Stimulated activated CD8-positive, alpha-beta memory T cell treated with anti-CD3 and anti-CD28 coated beads, Interleukin-15, amount 100 ng/mL, for 4 hours (primary cell): ENCODE measurements around the gene POLA1.

ENCODE experiments used
- DNase-seq, 2 donors: peaks; one replicate each; pipeline ENCODE4 v3.0.0-alpha.2; 2020; ENCODE audit warnings: low read depth in 2 of 2

The POLA1 gene

DNA sequence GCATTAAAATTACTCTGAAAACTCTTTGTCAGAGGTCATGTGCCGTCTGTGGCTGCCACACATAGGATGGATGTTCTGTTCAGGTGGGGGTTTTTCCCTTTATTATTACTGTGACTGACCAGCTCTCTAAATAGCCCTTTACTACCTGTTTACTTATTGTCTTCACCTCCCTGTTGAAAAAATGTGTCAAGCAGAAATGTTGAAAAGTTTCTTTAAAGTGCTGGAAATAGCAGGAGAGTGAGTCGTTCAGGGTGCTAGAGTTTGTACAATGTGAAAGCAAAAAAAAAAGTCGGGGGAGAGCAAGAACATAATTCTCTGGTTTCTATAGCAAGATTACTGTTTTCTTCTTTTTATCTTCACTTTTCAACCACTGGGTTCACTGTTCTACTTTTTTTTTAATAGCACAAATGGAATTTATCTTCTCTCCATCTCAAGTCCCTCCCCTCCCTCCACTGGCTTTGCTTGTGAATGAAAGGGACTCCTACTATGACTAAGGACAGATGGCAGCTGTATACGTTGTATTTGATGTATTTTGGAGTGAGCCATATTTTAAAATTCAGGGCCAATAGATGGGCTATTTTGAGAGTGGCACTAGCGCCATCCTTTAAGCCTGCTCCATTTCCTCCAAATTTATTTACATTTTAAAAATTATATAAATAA is 288.7 kb downstream of the POLA1 start:
- no peak for DNase-seq

DNA sequence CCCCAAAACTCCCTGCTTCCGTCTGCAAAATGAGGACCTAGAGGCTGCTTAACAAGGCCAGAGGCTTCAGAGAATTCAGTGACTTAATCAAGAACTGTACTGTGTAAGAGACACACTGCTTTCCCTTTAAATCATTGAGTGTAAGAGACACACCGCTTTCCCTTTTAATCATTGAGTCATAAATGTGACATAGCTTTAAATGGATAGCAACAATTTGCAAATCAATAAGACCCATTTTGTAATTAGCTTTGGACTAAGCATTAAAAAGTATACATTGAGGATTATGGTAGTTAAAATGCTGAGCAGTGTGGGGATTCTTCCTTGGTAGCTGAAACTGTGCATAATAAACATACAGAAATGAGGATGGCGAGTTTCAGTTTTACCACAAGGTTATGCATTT is 290.2 kb downstream of the POLA1 start:
- DNase-seq: no peak

DNA sequence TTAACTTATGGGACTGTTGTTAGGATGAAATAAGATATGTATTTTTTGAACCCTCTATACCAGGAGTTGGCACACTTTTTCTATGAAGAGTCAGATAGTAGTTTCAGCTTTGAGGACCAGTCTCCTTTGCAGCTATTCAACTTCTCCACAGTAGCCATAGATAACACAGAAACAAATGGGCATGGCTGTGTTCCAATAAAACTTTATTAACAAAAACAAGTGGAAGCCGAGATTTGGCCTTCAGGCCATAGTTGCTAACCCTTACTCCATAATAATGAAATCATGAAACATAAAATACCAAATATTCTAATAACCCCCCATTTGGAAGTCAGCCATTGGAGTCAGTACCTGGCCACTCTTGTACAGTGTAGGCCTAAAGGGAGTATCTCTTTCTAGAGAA is 291.4 kb downstream of the POLA1 start:
- no peak for DNase-seq

DNA sequence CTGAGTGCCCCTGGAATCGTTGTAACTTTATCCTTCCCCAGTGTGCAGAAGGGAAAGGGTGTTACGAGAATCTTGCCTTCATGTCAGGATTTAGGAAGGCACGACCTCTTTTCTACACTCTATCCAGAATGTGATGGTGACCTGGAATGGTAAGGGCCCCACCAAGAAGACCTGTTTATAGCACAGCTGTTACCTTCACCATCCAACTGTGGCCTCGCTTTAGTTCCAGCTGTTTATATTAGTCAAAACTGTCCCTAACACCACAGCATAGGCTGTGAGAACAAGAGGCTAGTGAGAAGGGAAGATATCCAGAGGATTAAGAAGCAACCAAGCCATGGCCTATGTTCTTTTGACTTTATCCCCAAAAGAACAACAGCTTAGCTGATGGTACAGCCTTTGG is 294.0 kb downstream of the POLA1 start:
- DNase-seq: no peak

DNA sequence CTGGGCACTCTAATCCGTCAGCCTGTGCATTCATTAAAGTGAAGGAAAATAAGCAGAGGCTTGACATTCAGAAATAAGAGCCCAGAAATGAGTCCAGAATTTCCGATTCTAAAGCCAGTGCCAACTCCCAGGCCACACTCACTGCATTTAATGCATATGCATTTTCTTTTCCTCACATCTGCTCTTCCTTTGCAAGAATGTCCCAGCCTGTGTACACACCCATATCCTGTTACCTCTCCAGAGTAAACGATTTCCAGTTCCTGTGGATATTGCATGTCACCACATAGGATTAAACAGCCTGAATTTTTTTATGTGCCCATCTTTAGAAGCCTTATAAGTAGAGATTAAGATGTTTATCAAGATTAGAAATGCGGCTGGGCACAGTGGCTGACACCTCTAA is 294.6 kb downstream of the POLA1 start:
- no peak for DNase-seq

DNA sequence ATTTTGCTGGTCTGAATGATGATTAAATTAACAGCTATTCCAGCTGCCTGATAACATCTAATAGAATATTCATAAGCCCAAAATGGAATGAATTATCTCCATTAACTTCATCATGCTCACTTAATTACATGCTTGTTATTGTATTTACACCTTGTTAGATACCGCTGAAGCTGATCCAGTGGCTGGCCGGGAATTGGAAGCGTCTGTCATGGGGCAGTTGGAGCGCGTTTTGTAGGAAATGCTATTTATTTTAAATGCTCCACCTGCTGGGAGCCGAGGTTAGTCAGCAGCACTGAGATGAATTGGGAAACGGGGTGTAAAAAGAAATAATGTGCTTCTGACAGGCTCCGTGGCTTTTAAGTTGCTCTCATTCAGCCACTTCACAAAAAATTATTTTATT is 296.8 kb downstream of the POLA1 start:
- DNase-seq: no peak

DNA sequence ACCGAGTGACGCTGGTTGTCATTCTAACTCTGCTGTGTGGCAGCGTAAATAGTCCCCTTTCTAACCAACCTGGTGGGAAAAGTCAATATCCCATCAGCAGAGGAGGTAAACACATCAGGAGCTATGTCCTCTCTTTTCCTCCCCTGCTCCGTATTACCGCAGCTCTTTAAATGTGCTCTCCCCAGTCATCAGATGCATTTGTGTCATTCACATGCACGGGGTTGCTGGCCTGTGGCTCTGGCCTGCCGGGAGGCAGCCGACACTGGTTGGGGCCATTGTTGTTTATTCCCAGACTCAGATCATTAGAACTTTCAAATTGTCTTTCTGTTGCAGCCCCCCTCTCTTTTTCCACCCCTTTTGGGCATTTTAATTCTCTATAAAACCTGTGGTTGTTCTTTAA is 300.2 kb downstream of the POLA1 start:
- no peak for DNase-seq

DNA sequence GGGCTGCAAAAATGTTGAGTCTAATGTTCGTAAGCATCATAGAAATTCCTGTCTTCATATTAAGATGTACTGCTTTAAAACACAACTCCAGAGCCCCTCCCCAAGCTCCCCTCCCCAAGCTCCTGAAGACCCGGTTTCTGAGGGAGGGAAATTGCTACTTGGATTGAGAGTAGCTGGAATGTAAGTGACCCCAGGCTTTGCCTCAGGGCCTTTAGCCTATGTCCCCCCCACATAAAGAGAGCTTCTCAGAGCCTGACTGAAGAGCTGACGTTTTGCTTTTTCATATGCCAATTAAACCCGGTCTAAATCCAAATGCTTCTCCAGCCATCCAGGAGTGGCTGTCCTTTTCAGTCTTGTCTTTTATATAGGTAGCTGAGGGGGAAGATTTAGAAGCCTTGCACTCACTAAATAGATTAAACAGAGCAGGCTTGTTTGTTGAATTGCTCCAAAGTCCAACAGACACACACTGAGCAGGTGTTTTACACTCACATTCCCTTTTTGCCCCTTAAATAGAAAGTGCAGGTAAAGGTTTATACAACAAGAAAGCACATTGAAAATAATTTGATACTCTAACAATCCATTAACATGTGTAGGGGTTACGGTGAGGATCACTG is 302.5 kb downstream of the POLA1 start:
- no peak for DNase-seq

DNA sequence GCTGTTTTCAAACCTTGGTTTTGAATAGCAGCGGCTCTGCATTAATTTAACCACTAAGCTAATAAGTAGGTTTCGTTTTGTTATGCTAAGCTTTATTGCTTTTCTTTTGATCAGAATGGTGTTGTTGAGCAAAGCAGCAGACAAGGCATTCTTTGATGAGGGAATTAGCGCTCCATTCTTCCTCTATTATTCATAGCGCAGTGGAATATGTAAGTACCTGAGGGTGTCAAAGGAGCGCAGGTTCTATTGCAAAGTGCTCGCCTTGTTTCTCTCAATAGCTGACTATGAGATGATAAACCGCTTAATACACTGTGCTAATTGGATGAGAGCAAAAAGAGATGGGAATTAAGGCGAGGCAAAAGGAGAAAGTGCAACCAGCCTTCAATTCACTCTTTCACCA is 305.8 kb downstream of the POLA1 start:
- DNase-seq: no peak

DNA sequence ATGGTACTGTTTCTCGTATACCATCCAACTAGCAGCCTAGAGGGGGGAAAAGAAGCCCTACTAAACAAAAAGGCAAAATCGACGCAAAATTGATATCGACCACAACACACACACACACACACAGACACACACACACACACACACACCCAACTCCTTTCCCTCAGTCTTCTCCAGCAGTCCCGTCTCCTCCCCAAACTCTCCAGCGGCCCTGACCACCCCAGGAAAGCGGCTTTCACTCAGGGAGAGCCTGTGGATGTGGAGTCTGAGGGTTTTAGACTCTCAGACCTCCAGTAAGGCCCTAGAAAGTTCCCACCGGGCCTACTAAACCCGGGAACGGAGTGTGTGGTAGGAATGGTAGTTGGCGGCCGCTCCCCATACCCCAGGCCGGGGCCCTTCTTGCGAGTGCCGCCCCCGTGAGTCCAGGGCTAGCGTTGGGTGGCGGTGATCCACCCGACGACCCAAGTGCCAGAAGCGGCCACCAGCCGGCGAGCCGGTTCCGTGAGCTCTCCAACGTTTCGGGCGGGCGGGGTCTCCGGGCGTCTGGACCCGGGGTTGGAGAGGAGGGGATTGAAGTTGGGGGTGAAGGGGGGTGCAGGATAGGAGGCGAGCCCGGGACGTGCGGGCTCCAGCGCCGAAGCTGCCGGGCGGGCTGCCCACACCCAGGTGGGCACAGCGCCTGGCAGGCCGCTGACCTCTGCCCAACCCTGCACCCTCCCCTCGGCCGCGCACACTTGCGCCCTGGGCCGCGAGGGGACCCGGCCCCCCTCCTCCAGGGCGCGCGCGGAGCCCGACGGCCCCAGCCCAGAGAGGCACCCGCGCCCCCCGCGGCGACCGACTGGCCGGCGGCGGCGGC is 308.3 kb downstream of the POLA1 start:
- no peak for DNase-seq

DNA sequence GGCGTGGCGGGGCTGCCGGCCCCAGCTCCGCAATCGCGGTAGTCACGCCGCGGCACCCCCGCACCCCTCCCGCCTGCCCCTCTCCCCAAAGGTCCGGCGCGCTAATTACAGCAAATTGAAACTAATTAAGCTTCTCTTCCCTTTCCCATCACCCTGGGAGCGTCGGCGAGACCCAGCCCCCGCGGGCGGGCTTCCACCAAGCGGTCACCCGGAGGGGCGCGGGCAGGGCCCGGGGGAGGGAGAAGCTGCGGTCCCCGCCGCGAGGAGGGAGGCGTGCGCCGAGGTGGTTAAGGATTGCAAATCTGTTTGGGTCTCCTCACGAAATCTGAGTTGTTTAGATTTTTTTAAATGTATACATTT is 308.9 kb downstream of the POLA1 start:
- DNase-seq: no peak

DNA sequence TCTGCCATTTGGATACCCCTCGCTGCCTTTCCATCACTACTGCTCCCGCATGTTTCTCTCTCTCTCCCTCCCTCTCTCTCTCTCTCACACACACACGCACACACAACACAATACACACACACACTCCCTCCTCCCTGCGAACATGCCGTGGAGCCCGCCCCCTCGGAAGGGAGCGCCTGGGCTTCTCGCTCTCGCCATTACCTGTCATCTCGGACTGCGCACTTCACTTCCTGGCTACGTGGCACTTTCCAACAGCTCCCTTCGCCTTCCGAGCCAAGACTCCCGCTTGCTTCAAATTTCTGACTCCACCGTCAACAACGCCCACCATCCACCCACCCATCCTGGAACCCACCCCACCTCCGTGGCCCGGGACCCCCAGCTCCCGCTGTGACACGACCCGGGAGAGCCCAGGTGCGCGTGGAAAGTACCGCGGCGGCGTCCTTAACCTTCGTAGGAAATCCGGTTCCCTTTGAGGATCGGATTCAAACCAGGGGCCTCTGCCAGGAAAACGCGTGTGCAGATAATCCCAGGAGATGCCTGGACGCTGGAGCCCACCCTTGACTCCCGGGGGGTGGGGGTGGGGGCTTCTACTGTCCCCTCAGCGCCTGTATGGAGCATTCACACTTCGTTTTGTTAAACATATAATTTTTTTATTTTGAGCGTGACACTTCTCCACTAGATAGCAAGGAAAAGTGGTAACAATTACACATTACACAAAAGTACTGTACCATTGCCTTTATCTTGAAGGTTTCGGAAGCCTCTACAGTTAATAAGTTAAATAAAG is 309.5 kb downstream of the POLA1 start:
- no peak for DNase-seq

DNA sequence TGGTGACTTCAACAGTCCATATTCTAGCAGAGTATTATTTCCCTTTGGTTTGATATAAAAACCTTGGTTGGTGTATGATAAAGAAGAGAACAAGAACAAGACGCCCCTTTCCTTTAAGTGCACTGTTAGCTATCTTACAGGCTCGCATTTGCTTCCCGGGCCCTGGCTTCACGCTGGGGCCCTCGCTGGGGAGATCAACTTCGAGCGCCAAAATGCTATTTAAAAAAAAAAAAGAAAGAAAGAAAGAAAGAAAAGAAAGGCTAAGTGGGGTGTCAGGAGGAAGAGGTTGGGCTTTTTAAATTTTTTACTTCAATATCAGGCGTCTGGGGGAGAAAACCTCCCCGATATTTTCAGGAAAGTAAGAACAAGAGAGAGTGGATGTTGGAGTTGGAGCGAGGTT is 310.3 kb downstream of the POLA1 start:
- no peak for DNase-seq

DNA sequence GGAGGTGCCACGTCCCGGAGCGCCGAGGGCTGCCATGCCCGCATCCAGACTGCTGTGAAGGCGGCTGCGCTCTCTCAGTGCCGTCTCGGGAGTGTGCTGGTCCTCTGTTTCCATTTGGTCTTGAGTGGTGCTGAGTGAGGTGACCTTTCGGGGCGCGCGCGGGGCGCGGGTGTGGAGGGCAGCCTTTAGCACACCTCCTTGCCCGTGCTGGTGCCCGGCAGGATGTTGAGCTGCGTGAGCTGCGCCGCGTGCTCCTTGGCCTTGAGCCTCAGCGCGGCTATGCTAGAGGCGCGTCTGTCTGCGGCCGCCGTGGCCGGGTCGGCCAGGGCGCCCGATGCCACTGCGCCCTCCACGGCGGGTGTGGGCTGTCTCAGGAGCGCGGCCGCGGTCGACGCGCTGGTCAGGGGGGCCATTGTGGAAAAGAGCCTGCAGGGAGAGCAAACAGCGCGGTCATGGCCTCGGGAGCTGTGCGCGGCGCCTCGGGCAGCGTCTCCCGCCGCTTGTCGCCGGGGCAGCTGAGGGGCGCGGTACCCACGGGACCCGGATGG is 310.8 kb downstream of the POLA1 start:
- DNase-seq: no peak

DNA sequence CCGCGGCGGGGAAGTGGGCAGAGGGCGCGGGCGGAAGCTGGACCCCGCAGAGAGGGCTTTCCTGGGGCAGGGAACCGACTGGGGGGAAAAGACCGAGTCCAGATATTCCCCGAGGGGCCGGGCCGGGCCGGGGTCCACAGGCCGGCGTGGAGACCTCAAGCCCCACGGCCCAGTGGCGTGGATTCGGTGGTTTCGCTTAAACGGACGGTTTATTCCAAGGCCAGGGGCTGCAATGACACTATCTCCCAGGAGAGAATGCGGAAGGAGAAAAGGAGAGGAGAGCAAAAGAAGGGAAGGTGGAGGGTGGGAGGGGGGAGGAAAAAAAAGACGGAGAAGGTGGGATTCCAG is 311.3 kb downstream of the POLA1 start:
- no peak for DNase-seq

DNA sequence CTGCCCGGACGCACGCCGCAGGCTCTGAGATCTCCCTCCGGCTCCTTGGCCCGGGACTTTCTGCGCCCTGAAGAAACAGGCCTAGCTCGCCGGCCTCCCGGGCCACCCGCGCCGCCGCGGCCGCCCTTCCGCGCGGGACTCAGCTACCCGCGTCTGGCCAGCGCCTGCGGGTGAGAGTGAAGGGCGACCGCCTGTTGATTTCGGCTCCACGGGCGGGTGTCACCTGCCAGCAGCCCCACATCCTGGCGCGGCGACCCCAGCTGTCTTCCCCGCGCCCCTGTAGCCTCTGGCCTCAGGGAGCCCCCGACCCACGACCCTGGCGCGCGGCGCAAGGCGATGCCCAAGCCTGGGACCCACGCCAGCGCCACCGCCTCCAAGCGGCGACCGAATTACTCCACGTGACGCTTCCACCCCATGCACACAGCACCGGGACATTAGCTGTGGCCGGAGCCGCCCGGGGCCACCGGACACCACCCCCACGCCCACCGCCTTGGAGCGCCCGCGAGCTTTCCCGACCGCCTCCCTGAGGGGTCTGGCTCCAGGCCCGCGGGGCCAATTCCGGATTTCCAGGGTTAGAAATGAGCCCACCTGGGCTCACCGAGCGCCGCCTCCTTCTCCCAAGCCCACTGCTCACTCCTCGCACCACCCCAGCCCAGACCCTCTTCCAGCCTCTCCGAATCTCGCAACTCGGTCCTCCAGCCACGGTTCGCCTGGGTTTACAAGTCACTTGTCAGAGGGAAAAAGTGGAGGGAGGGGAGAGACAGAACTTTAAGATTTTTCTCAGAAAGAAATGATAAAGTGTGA is 311.9 kb downstream of the POLA1 start:
- no peak for DNase-seq

DNA sequence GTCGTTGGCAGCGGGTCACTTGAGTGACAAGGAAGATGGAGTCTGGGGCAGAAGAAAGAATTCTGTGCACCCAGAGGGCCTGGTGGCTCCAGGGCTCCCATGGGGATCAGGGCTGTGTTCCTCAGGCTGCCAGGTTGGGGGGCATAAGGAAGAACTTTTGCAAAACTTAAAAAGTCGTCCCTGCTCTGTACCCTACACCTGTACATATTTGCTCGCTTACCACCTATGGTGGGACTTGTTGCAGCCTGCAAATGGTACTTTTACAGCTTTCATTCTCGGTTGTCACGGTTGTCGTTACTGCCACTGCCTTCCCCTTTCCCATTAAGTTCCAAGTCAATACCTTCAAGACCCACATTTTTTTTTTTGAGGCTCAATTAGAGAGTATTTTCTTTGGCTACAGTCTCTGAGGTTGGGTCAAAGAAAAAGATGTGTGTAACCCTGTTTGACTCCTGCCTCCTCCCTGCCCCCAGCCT is 312.9 kb downstream of the POLA1 start:
- no peak for DNase-seq

DNA sequence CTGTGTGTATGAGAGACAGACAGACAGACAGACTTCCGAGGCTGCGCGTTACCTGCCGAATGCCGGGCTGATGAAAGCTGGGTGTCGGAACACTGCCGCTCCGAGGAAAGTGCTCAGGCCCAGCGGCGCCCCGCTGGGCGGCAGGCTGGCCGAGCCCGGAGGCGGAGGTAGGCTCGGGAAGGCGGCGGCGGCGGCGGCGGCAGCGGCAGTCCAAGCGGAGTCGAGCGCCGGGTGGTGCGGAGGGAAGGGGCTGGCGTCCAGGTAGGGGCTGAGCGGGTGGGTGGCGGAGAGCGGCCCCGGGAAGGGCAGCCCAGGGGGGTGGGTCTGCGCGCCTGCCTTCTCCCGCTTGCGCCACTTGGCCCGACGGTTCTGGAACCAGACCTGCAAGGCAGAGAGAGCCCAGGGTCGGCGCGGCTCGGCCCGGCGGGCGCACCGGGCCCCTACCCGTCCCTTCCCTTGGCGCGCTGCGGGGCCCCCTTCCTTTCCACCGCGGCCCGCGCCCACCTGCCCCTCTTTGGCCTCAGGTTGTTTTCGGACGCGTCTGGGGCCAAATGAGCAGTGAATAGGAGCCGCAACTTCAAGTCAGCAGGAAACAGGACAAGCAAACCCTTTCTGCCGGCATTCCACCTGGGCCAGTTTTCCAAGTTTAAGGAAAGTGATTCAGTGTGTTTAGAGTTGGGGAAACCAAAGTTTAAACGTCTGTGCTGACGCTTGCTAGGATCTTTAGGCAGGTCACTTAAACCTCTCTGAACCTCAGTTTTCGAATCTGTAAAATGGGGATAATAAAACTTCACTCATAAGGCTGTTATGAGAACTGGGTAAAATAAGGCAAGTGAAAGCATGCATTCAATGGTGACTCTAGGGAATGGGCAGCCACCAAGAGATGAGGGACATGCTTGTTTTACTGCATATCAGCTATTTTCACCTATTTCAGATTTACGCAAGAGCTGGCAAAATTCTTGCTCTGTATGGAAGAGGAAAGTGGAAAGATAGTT is 313.6 kb downstream of the POLA1 start:
- no peak for DNase-seq

DNA sequence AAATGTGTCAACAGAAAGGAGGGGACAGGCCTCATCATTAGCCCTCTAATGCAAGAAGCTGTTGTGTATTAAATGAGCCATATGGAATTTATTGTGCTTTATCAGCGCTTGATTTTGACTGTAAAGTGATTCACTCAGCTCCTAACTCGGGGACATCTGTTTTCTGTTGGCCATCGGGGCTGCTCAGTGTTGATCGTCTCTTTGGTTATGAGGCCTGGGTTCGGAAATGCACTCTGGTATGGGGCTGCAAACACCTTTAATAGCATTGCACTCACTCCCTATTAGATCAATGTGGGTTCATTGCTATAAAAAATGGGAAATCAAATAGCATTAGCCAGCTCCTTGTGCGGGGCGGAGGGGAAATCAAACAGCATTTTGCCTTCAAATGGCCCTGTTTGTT is 315.7 kb downstream of the POLA1 start:
- DNase-seq: no peak
